Activated CD8-positive, alpha-beta memory T cell treated with anti-CD3 and anti-CD28 coated beads for 24 hours (primary cell): ENCODE results near the gene HOXD10.

Source experiments
- DNase-seq: peaks from one replicate; pipeline ENCODE4 v3.0.0-alpha.2; 2020

Gene HOXD10

GRCh38 chr2:176082824-176083751, 33.5 kb upstream of the HOXD10 start:
- no peak for DNase-seq

DNA sequence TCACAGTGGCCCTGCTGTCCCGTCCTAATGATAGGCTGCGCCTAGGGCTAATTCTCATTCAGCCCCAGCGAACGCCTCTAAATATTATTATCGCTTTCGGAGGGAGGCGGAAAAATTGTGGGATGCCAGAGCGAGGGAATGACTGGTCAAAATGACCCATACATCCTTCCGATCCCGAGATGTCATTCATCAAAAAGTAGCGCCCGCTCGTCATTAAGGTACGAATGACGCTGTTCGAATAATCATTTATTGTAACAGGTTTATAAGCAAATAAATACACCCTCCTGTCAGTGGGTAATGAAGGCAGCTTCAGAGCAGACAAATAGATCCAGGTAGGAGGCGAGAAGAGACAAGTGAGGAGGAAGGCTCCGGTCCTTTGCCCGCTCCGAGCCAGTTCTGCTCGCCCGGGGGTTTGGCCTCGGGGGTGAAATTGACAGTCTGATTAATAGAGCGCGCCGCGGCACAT, 32.7 kb upstream of the HOXD10 start, which contains the start of gene EVX2:
Gene EVX2, minus strand, starts transcription at position 167 of the 466 bp plus-strand sequence. CDS start 186 bp downstream, outside the sequence.
- no peak for DNase-seq

GRCh38 chr2:176084611-176085119, 31.9 kb upstream of the HOXD10 start:
- no peak for DNase-seq

DNA sequence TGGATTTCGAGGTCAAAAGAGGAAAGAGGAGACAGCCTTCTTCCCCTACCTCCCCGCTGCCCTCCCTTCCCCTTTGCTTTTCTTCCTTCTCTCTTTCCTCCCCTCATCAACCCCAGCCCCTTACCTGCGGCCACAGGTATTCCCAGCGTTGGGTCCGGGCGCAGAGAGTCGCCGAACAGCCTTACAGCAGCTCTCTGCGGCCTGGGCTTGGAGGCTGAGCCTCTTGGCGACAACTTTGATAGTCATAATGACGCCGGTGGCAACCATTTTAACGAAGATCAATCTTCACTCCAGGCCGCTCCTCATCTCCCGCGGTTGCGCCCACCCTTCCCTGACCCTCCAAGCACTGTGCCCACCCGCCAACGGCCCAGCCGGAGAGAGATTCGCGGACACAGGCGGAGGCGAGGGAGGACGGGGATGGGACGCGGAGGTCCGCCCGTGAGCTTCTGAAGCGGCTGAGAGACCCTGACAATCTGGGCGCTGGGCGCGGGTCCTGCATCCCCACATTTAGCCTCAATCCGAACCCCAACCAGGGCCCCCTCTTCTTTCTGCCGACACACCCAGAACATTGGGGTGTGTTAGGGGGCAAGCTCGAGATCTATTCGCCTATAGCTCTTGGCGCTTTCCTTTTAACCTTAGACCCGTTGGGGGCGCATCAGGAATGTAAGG, 31.3 kb upstream of the HOXD10 start:
- peak; percentile 55 for DNase-seq

GRCh38 chr2:176085861-176086771, 30.5 kb upstream of the HOXD10 start:
- peak; percentile 52 for DNase-seq

DNA sequence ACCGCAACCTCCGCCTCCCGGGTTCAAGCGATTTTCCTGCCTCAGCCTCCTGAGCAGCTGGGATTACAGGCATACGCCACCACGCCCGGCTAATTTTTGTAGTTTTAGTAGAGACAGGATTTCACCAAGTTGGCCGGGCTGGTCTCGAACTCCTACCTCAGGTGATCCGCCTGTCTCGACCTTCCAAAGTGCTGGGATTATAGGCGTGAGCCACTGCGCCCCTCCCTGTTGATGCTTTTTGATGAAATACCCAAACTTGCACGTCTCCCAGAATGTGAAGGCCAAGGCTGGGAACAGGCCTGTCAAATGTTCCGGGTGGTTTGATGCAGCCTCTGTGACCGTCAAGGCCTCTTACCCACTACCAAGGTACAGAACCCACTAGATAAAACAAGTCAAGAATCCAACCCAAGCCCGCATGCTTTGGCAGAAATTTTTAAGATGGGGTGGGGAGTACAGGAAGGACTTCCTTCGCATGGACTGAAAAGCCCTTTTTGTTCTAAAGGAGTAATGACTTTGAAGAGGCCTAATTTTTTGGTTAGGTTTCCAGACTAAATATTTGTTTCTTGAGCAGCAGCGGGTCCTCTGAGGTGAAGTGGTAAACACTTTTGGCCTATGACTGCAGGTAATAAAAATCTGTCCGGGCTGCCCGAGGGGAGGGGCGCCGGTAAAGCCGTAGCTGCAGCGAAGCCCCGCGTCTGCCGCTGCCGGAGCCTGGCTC, 29.1 kb upstream of the HOXD10 start:
- no peak for DNase-seq

DNA sequence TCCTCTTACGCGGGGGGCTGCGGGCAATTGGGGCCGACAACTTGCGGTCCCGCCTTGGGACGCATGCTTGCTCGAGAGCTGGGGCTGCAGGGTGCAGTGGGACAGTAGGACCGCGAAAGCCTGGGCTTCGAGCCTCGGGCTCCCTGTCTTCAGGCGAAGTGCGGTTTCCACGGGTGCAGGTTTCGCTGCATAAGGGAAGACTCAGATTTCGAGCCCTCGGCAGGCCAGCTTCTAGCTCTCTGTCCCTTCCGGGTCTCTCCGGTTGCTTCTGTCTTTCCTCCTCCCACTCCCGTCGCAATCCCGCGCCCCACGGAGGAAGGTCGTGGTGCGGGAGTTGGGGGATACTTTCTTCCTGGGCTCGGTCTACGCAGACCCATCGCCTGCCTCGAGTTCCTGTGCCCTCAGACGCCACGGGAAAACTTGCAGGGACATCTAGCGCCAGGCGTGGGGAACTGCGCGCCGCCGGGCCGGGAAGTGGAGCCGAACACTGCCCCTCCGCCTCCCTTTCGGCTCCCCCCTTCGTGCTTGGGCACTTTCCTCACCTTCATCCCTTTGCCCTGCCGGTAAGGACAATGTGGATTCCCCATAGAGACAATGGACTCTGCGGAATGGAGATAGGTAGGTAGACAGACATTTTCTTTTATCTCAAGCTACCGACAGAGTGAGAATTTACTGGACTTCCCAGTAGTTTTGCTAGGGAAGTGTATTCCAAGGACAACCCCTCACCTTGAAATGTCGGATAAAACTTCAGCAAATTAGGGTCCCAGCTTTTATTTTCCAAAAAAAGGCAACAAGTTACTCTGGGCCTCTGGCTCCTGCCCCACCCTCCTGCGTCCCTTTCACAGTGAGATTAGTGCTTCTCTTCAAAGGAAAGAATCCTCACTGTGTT, 28.3 kb upstream of the HOXD10 start:
- peak; percentile 63 for DNase-seq

DNA sequence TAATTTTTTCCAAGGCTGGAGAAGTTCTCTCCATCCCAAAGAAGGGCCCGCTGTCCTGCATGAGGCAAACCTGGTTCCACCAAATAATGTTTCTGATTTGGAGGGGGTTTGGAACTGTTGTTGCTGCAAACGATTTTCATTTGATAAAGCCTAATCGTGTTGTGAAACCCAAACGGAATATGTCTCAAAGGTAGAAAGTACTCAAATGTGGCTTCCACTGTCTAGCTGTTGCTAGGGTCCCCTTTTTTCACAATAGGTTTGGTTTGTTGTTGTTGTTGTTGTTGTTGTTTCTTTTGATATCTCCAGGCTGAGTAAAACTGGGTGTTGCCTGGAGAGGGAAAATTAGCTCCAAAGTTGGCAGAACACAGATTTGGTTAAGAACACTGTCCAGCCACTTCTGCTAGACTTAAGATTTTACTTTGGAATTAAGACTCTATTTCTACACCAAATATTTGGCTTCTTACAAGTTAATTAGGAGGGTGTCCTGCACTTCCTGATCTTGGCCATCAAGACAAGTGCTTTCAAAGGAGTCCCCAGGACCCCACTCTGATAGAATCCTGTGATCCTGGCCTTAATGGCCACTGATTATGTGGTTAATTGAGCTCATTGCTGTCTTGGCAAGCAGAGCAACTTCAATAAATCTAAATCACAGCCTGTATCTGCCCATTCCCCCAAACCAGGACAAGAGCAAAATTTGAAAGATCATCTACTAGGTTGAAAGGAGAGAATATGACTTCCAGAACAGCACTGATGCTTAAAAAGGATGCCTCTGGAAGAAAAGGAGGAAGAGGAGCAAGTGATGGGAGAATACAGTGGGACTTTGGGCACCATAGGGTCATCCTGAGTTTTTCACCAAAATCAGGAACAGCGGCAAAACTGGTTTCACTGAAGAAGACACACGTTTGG, 27.4 kb upstream of the HOXD10 start:
- no peak for DNase-seq

GRCh38 chr2:176089843-176090395, 26.7 kb upstream of the HOXD10 start:
- DNase-seq, result no peak

GRCh38 chr2:176090862-176091261, 25.7 kb upstream of the HOXD10 start:
- no peak for DNase-seq

- DNase-seq, result peak; percentile 51
Observed at GRCh38 chr2:176091329-176092258, 25.0 kb upstream of the HOXD10 start.

DNA sequence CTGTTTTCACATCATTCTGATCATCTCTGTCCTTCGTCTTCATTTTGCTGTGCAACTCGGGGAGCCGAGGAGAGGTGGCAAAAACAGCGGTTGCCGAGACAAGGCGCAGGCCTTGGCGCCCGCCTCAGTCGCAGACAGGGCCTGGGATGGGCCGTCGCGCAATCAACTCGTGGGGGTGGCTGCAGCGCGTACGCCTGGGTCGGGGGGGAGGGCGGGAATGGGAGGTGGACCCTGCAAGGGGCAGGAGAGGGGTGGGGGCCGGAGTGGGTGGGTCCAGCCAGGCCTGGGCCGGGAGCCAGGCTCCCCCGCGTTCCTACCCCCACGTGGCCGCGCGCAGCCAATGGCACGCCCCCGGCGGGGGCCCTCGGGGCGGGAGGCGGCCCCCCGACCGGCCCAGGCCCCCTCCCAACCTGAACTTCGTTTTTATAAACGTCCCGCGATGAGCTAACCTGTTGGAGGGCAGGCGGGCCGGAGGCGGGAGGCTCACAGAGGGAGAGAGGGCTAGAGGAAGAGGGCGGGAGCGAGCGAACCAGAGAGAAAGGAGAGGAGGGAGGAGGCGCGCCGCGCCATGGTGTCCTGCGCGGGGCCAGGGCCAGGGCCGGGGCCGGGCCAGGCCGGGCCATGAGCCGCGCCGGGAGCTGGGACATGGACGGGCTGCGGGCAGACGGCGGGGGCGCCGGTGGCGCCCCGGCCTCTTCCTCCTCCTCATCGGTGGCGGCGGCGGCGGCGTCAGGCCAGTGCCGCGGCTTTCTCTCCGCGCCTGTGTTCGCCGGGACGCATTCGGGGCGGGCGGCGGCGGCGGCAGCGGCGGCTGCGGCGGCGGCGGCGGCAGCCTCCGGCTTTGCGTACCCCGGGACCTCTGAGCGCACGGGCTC, 24.1 kb upstream of the HOXD10 start, which contains the start of gene HOXD13:
Gene HOXD13, plus strand, starts transcription at position 452 of the 875 bp plus-strand sequence. Its CDS starts 170 bp downstream, at position 622.
- peak; percentile 58 for DNase-seq

GRCh38 chr2:176093145-176093897, 23.3 kb upstream of the HOXD10 start:
- no peak for DNase-seq

GRCh38 chr2:176093898-176094249, 22.7 kb upstream of the HOXD10 start:
- DNase-seq, result no peak

DNA sequence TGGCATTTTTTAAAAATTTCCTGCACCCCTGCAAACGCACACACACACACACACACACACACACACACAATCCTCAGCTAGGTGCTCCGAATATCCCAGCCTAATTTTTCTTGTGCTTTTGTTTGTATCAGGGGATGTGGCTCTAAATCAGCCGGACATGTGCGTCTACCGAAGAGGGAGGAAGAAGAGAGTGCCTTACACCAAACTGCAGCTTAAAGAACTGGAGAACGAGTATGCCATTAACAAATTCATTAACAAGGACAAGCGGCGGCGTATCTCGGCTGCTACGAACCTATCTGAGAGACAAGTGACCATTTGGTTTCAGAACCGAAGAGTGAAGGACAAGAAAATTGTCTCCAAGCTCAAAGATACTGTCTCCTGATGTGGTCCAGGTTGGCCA, 22.2 kb upstream of the HOXD10 start:
- DNase-seq, result no peak

- no peak for DNase-seq
Observed at GRCh38 chr2:176095421-176095820, 21.2 kb upstream of the HOXD10 start.
